HEK293T (cell line): Measurements from ENCODE around the gene NOS3.

Source experiments
- CTCF ChIA-PET: fragments of 350-600 bp; formaldehyde crosslinking; extraction: SDS; loops from one replicate; lab custom pipeline; 2021; ENCODE audit warnings: antibody characterized with exemption, inconsistent platforms; lab: Yijun Ruan, JAX
- POLR2A ChIA-PET: fragments of 350-600 bp; formaldehyde crosslinking; extraction: SDS; loops from one replicate; lab custom pipeline; 2020; ENCODE audit warnings: antibody characterized with exemption, inconsistent platforms; lab: Yijun Ruan, JAX
- DNase-seq: peaks from one replicate; pipeline ENCODE4 v3.0.0; 2012; ENCODE audit warnings: mixed read lengths; ENCODE audit errors: extremely low spot score
- ARNT ChIP-seq: fragments of 450-650 bp; IDR thresholded peaks from 2 replicates; pipeline ENCODE4 v1.6.1; 2017; ENCODE audit warnings: mild to moderate bottlenecking
- BHLHE40 ChIP-seq: fragments of 450-650 bp; IDR thresholded peaks from 2 replicates; pipeline ENCODE4 v1.6.1; 2016; ENCODE audit warnings: mild to moderate bottlenecking, moderate library complexity, borderline replicate concordance
- CTBP1 ChIP-seq: fragments of 450-650 bp; IDR thresholded peaks from 2 replicates; pipeline ENCODE4 v1.6.1; 2016; ENCODE audit warnings: borderline replicate concordance
- ELF4 ChIP-seq: fragments of 450-650 bp; IDR thresholded peaks from 2 replicates; pipeline ENCODE4 v1.6.1; 2017; ENCODE audit warnings: antibody characterized with exemption
- FOXA1 ChIP-seq: fragments of 450-650 bp; IDR thresholded peaks from 2 replicates; pipeline ENCODE4 v1.6.1; 2016; ENCODE audit warnings: mild to moderate bottlenecking
- FOXK2 ChIP-seq: fragments of 450-650 bp; IDR thresholded peaks from 2 replicates; pipeline ENCODE4 v1.6.1; 2016; ENCODE audit warnings: mild to moderate bottlenecking
- FOXM1 ChIP-seq: fragments of 450-650 bp; IDR thresholded peaks from 2 replicates; pipeline ENCODE4 v1.6.1; 2017; ENCODE audit warnings: mild to moderate bottlenecking, borderline replicate concordance
- HDGF ChIP-seq: fragments of 450-650 bp; IDR thresholded peaks from 2 replicates; pipeline ENCODE4 v1.6.1; 2017; ENCODE audit warnings: antibody characterized with exemption, borderline replicate concordance
- L3MBTL2 ChIP-seq: fragments of 450-650 bp; conservative IDR thresholded peaks from 2 replicates; pipeline ENCODE4 v1.6.1; 2016; ENCODE audit warnings: mild to moderate bottlenecking
- LEF1 ChIP-seq: fragments of 450-650 bp; IDR thresholded peaks from 2 replicates; pipeline ENCODE4 v1.6.1; 2017; ENCODE audit warnings: mild to moderate bottlenecking, borderline replicate concordance
- NFRKB ChIP-seq: fragments of 450-650 bp; IDR thresholded peaks from 2 replicates; pipeline ENCODE4 v1.6.1; 2016; ENCODE audit warnings: mild to moderate bottlenecking, moderate library complexity
- SP1 ChIP-seq: fragments of 450-650 bp; IDR thresholded peaks from 2 replicates; pipeline ENCODE4 v1.6.1; 2017
- SUZ12 ChIP-seq: fragments of 450-650 bp; IDR thresholded peaks from 2 replicates; pipeline ENCODE4 v1.6.1; 2016; ENCODE audit warnings: mild to moderate bottlenecking
- TARDBP ChIP-seq: fragments of 450-650 bp; IDR thresholded peaks from 2 replicates; pipeline ENCODE4 v1.6.1; 2016
- ZNF384 ChIP-seq: fragments of 450-650 bp; IDR thresholded peaks from 2 replicates; pipeline ENCODE4 v1.6.1; 2016
- TF ChIP-seq, protein P1 (sequence below): fragments of 450-650 bp; IDR thresholded peaks from 2 replicates; pipeline ENCODE4 v1.6.1; 2016

Gene NOS3

DNA sequence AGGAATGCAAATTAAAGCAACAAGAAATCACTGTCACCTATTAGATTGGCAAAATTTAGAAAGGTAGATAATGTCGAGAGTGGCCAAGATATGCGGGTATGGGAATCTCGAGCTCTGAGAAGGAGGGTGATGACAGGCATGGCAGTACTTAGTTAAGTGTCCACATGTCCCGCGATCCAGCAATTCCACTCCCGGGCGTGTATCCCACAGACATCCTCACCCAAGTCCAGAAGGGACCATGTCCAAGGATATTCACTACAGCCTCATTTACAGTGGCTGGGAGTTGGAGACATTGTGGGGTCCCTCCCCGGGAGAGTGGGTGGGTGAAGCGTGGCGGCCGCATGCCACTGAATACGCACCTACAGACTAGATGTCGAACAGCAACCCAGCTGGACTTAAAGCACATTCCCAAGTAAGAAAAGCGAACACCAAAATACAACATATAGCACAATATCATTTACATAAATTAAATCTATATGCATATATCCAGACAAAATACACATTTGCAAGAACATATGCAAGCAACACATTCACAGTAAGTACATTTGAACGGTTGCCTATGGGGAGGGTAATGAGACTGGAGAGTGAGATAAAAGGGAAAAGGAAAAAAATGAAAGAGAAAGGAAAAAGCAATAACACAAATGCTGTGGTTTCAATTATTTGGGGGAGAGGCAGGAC, 22.6 kb upstream of the NOS3 start:
- ChIA-PET CTCF (interaction anchor here (0.6 to 1.6 kb wide), 3 partner anchors 16 to 21 kb away, joined by 3 to 8 read pairs (median 4); no protein-coding TSS in a partner anchor), POLR2A (no interaction called here)
- no peak for TF ChIP-seq NFRKB
- TF ChIP-seq LEF1, result no peak
- no peak for TF ChIP-seq SP1
- TF ChIP-seq, protein P1, sequence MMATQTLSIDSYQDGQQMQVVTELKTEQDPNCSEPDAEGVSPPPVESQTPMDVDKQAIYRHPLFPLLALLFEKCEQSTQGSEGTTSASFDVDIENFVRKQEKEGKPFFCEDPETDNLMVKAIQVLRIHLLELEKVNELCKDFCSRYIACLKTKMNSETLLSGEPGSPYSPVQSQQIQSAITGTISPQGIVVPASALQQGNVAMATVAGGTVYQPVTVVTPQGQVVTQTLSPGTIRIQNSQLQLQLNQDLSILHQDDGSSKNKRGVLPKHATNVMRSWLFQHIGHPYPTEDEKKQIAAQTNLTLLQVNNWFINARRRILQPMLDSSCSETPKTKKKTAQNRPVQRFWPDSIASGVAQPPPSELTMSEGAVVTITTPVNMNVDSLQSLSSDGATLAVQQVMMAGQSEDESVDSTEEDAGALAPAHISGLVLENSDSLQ, result no peak
- TF ChIP-seq FOXK2, result no peak
- TF ChIP-seq FOXM1, result no peak
- no peak for DNase-seq

DNA sequence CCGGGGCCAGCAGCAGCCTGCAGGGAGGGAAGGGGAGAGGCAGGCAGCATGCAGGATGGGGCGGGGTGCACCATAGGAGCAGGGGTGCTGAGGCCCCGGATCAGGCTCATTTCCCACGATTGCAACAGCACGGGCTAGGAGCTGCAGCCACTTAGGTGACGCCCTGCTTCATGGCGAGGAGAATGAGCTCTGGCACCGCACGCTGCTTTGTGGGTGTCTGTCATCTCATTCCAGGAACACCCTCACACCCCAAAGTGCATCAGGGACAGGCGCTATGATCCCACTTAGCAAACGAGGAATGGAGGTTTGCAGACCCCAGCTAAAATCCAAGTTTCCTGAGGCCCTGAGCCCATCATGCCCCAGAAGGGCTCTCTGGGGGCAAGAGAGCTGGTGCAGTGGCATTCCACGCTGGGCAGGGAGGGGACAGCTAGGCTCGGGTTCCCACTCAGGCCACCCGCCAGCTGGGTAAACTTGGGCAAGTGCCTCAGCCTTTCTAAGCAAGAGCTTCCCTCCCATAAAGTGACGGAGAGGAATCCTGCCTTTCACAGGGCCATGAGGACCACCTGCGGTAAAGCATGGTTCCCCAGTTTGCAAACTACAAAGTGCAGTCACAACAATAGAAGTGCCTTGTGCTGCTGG, 22.0 kb upstream of the NOS3 start:
- CTCF ChIA-PET, result interaction anchor here (0.5 to 1.6 kb wide), 4 partner anchors 12 to 697 kb away, joined by 3 to 8 read pairs (median 4); no protein-coding TSS in a partner anchor
- POLR2A ChIA-PET, result interaction anchor here (0.8 kb wide), 1 partner anchor 10 kb away, joined by 6 read pairs; no protein-coding TSS in a partner anchor

DNA sequence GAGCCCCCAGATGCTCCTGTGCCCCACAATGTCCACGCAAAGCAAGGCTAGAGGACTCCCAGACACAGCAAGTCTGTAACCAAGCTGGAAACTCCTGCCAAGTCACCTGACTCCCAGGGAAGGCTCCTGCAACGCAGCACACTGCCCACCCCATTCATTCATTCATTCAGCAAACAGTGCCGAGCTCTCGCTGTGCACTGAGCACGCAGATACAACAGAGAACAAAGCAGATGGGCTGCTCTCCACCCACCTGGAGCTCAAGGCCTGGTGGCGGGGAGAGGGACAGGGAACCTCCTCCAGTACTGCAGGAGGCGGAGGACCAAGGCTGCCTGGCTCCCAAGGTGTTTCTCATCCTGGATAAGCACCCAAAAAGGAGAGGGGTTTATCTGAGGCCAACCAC, 21.3 kb upstream of the NOS3 start:
- TF ChIP-seq BHLHE40, result no peak
- TF ChIP-seq, protein P1, result no peak
- TF ChIP-seq L3MBTL2, result no peak
- TF ChIP-seq ZNF384, result no peak
- TF ChIP-seq NFRKB, result no peak
- TF ChIP-seq ARNT, result no peak
- CTCF ChIA-PET, result interaction anchor here (0.5 to 1.6 kb wide), 5 partner anchors 11 to 697 kb away, joined by 3 to 8 read pairs (median 4); no protein-coding TSS in a partner anchor
- POLR2A ChIA-PET, result interaction anchor here (0.8 kb wide), 1 partner anchor 9 kb away, joined by 6 read pairs; no protein-coding TSS in a partner anchor

More for the DNA sequence above, 22.0 kb upstream of the NOS3 start:
- no peak for DNase-seq
- TF ChIP-seq, protein P1, result no peak
- TF ChIP-seq L3MBTL2, result no peak
- no peak for TF ChIP-seq FOXA1
- TF ChIP-seq NFRKB, result no peak
- no peak for TF ChIP-seq FOXK2
- TF ChIP-seq CTBP1, result no peak
- TF ChIP-seq FOXM1, result no peak
- no peak for TF ChIP-seq BHLHE40
- TF ChIP-seq LEF1, result no peak
- no peak for TF ChIP-seq SUZ12
- no peak for TF ChIP-seq HDGF

DNA sequence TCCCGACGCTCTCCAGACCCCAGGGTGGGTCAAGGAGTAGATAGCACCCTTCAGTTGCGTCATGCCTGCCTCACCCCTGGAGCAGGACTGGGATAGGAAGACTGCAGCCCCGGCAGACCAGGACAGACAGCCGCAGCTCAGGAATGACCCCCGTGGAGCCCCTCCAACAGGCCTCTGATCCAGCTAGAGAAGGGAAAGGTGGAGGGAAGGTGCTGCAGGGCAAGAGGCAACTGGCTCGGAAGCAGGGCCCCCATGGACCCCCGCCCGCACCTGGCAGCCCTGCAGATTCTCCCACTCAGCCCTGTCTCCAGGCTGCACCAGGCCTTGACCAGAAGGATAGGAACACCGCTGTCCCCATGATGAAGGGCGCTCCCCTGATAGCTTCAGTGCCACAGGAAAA, 20.4 kb upstream of the NOS3 start:
- CTCF ChIA-PET, result interaction anchor here (0.6 kb wide), 1 partner anchor 21 kb away, joined by 3 read pairs; no protein-coding TSS in a partner anchor
- POLR2A ChIA-PET, result no interaction called here
- DNase-seq, result no peak
- TF ChIP-seq TARDBP (no peak), ELF4 (no peak), LEF1 (no peak), FOXM1 (no peak), CTBP1 (no peak), NFRKB (no peak), ZNF384 (no peak), BHLHE40 (no peak), L3MBTL2 (no peak), FOXA1 (no peak), FOXK2 (no peak), SUZ12 (no peak), HDGF (no peak), SP1 (no peak)
- TF ChIP-seq, protein P1, result no peak

More for the DNA sequence above, 21.3 kb upstream of the NOS3 start:
- no peak for DNase-seq

DNA sequence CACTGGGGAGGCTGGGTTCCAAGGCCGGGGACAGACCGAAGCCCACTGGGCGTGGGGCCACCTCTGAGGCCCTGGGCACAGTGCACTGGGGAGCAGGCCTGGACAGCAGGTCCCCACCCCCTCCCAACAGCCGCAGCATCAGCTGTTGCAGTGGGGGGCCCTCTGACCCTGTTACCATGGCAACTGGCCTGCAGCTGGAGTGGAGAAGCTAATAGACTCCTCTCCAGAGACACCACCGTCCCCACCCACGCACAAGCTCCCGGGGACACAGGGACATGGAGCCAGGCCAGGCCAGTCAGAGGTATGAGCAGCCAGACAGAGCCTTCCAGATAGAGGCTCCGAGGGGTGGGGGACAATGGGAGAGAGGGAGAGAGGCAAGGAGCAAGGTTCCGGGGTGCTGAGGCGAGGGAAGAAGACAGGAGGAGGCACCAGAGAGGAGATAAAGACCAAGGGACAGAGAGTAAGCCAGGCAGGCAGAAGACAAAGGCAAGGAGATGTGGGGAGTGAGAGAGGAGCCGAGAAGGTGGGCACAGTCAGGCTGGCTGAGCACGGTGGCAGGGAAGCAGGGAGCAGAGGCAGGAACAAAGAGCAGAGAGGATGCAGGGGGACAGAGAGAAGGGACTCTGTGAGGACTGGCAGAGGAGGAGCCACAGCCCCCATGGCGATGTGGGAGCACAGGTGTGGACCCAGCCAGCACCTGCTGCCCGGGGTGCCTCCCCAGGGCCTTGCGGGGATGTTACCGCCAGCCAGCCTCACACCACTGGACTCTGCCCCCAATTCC, 19.4 kb upstream of the NOS3 start:
- POLR2A ChIA-PET, result no interaction called here
- DNase-seq, result no peak
- TF ChIP-seq L3MBTL2 (no peak), FOXK2 (no peak), ARNT (no peak)
- CTCF ChIA-PET, result no interaction called here
